ENCODE results near the gene GABARAPL1. TPM values are rescaled to one million over a fixed set of nuclear protein-coding genes. Genes with fewer than 3 reads are reported as not detected.
"Not testable (repeated sequence)": the region's sequence is repeated elsewhere in the genome, so short reads cannot be mapped to it uniquely, and the experiment has no call there.

Gene GABARAPL1
- total RNA-seq, 2 donors from 2014 or later = 135 to 191 TPM

DNA sequence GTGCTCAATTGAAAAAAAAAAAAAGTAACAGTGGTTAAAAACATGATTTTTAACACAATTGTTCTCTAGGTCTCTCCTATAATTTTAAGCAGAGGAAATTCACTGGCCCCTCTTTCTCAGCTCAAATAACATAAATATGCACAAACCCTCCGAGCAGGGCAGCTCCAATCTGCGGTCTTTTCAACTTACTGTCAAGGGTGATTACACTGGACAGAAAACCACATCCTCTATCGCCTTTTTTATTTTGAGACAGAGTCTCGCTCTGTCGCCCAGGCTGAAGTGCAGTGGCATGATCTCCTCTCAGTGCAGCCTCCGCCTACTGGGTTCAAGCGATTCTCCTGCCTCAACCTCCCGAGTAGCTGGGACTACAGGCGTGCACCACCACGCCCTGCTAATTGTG, 16.5 kb upstream of the GABARAPL1 start:
- 92 to 100% methylated on average over 5 to 10 of the region's 10 CpGs for WGBS, 2 experiments (ENCODE audit: insufficient coverage in 1 of 2, insufficient read length in 1 of 2)

DNA sequence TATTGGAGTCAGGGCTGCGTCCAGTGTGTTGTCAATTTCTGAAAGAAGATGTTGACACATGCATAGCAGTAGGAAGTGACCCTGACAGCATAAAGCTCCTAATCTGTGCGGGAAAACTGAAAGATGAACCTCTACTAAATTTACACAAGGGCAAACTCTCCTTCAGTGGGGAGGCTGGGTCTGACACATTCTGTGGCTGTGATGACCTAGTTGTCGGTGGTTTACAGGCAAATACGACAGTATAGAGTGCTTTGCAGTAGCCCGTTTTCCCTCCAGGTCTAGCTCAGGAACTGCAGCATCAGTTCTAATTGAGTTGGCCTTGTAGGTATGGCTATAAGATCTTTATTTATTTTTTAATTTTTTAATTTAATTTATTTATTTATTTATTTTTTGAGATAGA, 14.8 kb upstream of the GABARAPL1 start:
- 67 to 89% methylated on average over 2 to 5 of the region's 5 CpGs for WGBS, 2 experiments (ENCODE audit: insufficient coverage in 1 of 2, insufficient read length in 1 of 2)
- no peaks in the 10 kb centered on the region for H3K36me3 ChIP-seq (ENCODE audit: control insufficient read depth, insufficient read depth, low read length)
- peaks cover 14% of the 10 kb centered on the region for H3K9me3 Mint-ChIP-seq
- no peaks in the 10 kb centered on the region for H3K4me1 ChIP-seq (ENCODE audit: control insufficient read depth, insufficient read depth, low read length)
- no peak overlapping the region for H3K4me3 ChIP-seq (ENCODE audit: low read length)
- no peaks in the 10 kb centered on the region for H3K9me3 ChIP-seq (ENCODE audit: control insufficient read depth, low read length)
- no peak overlapping the region for H3K4me3 Mint-ChIP-seq
- no peak overlapping the region for H3K27ac ChIP-seq (ENCODE audit: low read depth, low read length)
- H3K27me3 Mint-ChIP-seq (ENCODE audit: insufficient read depth) = no peaks in the 10 kb centered on the region
- TF ChIP-seq, protein P1, sequence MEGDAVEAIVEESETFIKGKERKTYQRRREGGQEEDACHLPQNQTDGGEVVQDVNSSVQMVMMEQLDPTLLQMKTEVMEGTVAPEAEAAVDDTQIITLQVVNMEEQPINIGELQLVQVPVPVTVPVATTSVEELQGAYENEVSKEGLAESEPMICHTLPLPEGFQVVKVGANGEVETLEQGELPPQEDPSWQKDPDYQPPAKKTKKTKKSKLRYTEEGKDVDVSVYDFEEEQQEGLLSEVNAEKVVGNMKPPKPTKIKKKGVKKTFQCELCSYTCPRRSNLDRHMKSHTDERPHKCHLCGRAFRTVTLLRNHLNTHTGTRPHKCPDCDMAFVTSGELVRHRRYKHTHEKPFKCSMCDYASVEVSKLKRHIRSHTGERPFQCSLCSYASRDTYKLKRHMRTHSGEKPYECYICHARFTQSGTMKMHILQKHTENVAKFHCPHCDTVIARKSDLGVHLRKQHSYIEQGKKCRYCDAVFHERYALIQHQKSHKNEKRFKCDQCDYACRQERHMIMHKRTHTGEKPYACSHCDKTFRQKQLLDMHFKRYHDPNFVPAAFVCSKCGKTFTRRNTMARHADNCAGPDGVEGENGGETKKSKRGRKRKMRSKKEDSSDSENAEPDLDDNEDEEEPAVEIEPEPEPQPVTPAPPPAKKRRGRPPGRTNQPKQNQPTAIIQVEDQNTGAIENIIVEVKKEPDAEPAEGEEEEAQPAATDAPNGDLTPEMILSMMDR (conservative IDR thresholded peaks at IDR 0.05) = no peak
- H3K27me3 ChIP-seq (ENCODE audit: control insufficient read depth, insufficient read depth, low read length, poor library complexity, severe bottlenecking) = no peaks in the 10 kb centered on the region
- no peaks in the 10 kb centered on the region for H3K36me3 Mint-ChIP-seq (ENCODE audit: low read depth)
- H3K27ac Mint-ChIP-seq = no peak overlapping the region
- DNase-seq = no peak
- H3K4me1 Mint-ChIP-seq = peaks cover 6% of the 10 kb centered on the region
- H3K9ac ChIP-seq (ENCODE audit: extremely low read depth, low read length, poor library complexity, severe bottlenecking) = no peak overlapping the region

More for the DNA sequence above, 16.5 kb upstream of the GABARAPL1 start:
- no peaks in the 10 kb centered on the region for H3K36me3 Mint-ChIP-seq (ENCODE audit: low read depth)
- no peak for DNase-seq
- no peak overlapping the region for H3K27ac Mint-ChIP-seq
- Histone ChIP-seq H3K27ac (ENCODE audit: low read depth, low read length) (no peak overlapping the region), H3K9me3 (ENCODE audit: control insufficient read depth, low read length) (no peaks in the 10 kb centered on the region), H3K27me3 (ENCODE audit: control insufficient read depth, insufficient read depth, low read length, poor library complexity, severe bottlenecking) (no peaks in the 10 kb centered on the region), H3K9ac (ENCODE audit: extremely low read depth, low read length, poor library complexity, severe bottlenecking) (no peak overlapping the region), H3K4me1 (ENCODE audit: control insufficient read depth, insufficient read depth, low read length) (no peaks in the 10 kb centered on the region), H3K36me3 (ENCODE audit: control insufficient read depth, insufficient read depth, low read length) (no peaks in the 10 kb centered on the region), H3K4me3 (ENCODE audit: low read length) (no peak overlapping the region)
- H3K4me3 Mint-ChIP-seq = no peak overlapping the region
- peaks cover 6% of the 10 kb centered on the region for H3K4me1 Mint-ChIP-seq
- no peaks in the 10 kb centered on the region for H3K27me3 Mint-ChIP-seq (ENCODE audit: insufficient read depth)
- TF ChIP-seq, protein P1 (conservative IDR thresholded peaks at IDR 0.05) = no peak
- peaks cover 20% of the 10 kb centered on the region for H3K9me3 Mint-ChIP-seq

DNA sequence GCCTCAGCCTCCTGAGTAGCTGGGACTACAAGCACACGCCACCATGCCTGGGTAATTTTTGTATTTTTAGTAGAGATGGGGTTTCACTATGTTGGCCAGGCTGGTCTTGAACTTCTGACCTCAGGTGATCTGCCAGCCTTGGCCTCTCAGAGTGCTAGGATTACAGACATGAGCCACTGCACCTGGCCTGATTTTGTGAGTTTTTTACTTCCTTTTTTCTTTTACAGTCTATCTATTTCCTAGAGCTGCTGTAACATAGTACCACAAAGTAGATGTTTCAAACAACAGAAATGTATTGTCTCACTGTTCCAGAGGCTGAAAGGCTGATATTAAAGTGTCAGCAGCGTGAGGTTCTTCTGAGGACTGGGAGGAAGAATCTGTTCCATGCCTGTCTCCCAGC, 8.2 kb upstream of the GABARAPL1 start:
- not testable (repeated sequence) for H3K4me3 ChIP-seq (ENCODE audit: low read length); H3K27ac ChIP-seq (ENCODE audit: low read depth, low read length); H3K27ac Mint-ChIP-seq; H3K36me3 ChIP-seq (ENCODE audit: control insufficient read depth, insufficient read depth, low read length); H3K4me1 ChIP-seq (ENCODE audit: control insufficient read depth, insufficient read depth, low read length); H3K27me3 ChIP-seq (ENCODE audit: control insufficient read depth, insufficient read depth, low read length, poor library complexity, severe bottlenecking); H3K4me3 Mint-ChIP-seq; H3K27me3 Mint-ChIP-seq (ENCODE audit: insufficient read depth); H3K9ac ChIP-seq (ENCODE audit: extremely low read depth, low read length, poor library complexity, severe bottlenecking); H3K36me3 Mint-ChIP-seq (ENCODE audit: low read depth)
- Mint-ChIP-seq H3K4me1 (peaks cover 18% of the 10 kb centered on the region), H3K9me3 (peaks cover 13% of the 10 kb centered on the region)
- peaks cover 13% of the 10 kb centered on the region for H3K9me3 ChIP-seq (ENCODE audit: control insufficient read depth, low read length)
- DNase-seq = peak; percentile 32
- 89% methylated on average over 2 of the region's 2 CpGs; no CpG with 5 or more reads in 1 of the 2 experiments for WGBS, 2 experiments (ENCODE audit: insufficient coverage in 1 of 2, insufficient read length in 1 of 2)

DNA sequence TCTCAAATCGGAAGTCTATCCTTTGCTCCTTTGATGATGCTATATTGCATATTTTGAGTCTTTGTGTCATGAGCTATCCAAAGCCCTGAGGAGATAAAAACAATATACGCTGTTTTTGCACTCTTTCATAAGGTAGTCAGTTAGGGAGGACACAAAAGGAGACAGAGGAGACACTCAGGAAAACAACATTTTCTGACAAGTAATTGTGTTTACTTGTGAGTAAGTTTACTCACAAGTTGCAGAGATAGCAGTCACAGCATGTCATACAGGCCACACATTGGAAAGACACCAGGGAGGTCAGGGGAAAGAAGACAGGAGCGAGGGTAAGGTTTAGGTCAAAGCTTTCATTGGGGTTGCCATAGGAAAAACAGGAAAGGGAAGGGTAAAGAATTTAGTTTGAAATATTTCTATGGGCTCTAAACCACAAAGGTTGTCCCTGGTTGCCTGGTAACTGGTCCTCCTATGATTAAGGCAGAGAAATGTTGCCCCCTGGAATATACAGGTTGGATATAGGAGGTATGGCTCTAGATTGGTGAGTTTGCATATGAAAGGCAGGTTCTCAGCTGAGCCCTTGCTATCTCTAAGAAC, 7.4 kb upstream of the GABARAPL1 start:
- WGBS, 2 experiments (ENCODE audit: insufficient coverage in 1 of 2, insufficient read length in 1 of 2) = 82 to 100% methylated on average over 3 of the region's 3 CpGs
- peaks cover 13% of the 10 kb centered on the region for H3K9me3 ChIP-seq (ENCODE audit: control insufficient read depth, low read length)
- TF ChIP-seq, protein P1 (conservative IDR thresholded peaks at IDR 0.05) = no peak
- H3K4me3 ChIP-seq (ENCODE audit: low read length) = no peak overlapping the region
- no peaks in the 10 kb centered on the region for H3K36me3 ChIP-seq (ENCODE audit: control insufficient read depth, insufficient read depth, low read length)
- DNase-seq = peak; percentile 66
- Mint-ChIP-seq H3K4me1 (peaks cover 18% of the 10 kb centered on the region), H3K27me3 (ENCODE audit: insufficient read depth) (no peaks in the 10 kb centered on the region), H3K27ac (peak overlapping the region; percentile 15), H3K36me3 (ENCODE audit: low read depth) (no peaks in the 10 kb centered on the region), H3K9me3 (peaks cover 13% of the 10 kb centered on the region), H3K4me3 (no peak overlapping the region)
- no peaks in the 10 kb centered on the region for H3K4me1 ChIP-seq (ENCODE audit: control insufficient read depth, insufficient read depth, low read length)
- no peak overlapping the region for H3K27ac ChIP-seq (ENCODE audit: low read depth, low read length)
- H3K27me3 ChIP-seq (ENCODE audit: control insufficient read depth, insufficient read depth, low read length, poor library complexity, severe bottlenecking) = no peaks in the 10 kb centered on the region
- H3K9ac ChIP-seq (ENCODE audit: extremely low read depth, low read length, poor library complexity, severe bottlenecking) = no peak overlapping the region
